CD4-positive, alpha-beta T cell treated with Interleukin-15 for 4 hours (primary cell): ENCODE results near the gene MTIF2.
A peak's percentile ranks its signal among the peaks of the same experiment; 100 is the strongest.
"Not testable (repeated sequence)": the region's sequence is repeated elsewhere in the genome, so short reads cannot be mapped to it uniquely, and the experiment has no call there.

Source experiments
- DNase-seq: peaks from one replicate; pipeline ENCODE4 v3.0.0-alpha.2; 2020; ENCODE audit warnings: low spot score

The MTIF2 gene

DNA sequence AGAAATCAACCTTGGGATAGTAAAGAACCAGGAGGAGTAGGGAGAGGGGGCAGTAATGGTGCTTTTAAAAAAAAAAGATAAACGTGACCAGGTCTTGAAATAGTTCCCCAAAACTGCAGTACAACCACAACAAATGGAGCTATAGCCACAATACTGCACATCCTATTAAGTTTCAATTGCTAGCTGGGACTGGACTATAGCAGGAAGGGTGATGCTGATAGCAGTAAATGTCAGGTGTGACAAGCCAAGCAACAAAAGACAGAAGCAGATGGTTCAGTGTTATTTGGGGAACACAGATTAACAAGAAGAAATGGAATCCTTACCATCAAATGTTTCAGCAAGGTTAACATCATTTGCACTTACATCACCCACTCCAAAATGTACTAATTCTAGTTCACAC is 26.4 kb downstream of the MTIF2 start:
- no peak for DNase-seq

DNA sequence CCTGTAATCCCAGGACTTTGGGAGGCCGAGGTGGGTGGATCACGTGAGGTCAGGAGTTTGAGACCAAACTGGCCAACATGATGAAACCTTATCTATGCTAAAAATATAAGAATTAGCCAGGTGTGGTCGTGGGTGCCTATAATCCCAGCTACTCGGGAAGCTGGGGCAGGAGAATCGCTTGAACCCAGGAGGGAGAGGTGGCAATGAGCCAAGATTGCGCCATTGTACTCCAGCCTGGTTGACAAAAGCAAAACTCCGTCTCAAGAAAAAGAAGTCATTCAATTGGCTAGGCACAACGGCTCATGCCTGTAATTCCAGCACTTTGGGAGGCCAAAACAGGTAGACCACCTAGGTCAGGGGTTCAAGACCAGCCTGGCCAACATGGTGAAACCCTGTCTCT is 27.4 kb downstream of the MTIF2 start:
- not testable (repeated sequence) for DNase-seq

DNA sequence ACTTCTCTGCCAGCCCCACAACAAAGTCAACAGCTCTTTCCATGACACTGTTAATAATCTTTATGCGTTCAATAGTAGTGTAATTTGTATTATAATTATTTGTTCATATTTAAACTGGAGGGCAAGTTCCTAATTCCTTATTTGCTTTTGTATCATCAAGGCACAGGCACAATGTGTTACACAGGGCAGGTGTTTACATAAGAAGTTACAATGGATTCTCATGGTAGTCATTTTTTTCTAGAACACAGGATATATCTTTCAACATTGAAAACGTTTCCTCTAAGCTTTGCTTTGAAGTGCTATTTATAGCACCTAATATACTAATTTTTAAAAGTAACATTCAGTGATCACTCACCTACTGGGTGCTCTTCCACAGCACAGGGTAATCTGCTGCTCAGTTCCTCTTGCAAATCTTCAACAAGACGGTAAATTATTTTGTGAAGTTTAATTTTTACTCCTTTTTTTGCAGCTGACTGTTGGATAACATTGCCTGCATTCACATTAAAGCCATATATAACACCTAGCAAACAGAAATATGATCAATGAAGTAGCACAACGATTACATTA is 29.3 kb downstream of the MTIF2 start:
- no peak for DNase-seq

DNA sequence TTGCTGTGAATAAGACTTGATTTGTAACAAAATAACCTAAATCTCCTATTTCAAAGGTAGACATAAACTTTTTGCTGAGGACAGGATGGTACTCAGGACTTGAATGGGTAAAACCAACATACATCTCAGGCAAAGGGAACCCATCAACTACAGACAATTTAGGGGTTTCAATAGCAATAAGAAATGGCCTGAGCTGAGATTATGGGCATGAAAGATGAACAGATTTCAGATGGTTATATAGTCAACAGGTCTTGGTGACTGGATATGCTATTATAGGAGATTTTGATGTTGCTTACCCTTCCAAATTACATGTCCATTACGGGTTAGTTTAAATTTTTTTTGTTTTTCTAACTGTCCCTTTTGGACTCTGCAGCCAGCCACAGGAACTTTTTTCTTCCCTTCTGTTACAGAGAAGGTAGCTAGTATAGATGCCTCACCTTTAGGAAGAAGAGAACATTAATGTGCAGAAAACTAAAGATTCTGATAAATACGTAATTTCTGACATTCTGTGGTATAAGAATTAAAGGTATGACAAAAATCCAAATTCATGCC is 32.0 kb downstream of the MTIF2 start:
- no peak for DNase-seq

DNA sequence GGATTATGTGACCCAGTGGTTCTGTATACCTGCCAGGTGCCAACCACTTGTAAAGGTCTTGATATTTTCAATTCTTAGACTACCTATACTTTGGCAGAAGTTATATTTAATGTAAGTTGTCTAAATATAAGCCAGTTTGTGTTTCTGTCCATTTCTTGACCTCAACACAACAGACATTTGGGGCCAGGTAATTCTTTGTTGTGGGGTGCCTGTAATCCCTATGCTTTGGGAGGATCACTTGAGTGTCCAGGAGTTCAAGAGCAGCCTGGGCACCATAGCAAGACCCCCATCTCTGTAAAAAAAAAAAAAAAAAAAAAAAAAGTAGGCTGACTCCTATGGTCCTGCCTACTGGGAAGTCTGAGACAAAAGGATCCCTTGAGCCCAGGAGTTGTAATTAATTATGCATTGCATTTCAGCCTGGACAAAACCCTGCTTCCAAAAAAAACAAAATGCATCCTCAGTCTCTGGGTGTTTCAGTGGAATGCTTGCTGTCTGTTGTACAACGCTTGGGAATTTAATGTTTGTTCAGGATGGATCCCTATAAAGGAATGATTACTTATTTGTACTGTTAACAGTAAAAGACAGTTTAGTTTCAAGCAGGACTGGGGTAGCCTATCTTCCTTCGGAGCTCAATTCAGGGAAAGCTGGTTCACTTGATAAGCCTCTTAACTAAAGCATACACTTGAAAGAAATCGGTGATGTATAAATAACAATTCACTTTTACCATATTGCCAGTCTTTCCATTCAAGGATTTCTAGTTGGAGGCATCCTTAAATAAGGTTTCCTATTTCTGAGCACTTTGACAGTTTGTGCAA is 33.1 kb downstream of the MTIF2 start:
- DNase-seq = no peak

DNA sequence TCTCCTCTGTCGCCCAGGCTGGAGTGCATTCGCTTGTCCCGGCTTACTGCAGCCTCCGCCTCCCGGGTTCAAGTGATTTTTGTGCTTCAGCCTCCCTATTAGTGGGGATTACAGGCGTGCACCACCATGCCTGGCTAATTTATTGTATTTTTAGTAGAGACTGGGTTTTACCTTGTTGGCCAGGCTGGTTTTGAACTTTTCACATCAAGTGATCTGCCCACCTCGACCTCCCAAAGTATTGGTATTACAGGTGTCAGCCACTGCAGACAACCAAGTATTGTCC is 35.4 kb downstream of the MTIF2 start:
- no peak for DNase-seq

DNA sequence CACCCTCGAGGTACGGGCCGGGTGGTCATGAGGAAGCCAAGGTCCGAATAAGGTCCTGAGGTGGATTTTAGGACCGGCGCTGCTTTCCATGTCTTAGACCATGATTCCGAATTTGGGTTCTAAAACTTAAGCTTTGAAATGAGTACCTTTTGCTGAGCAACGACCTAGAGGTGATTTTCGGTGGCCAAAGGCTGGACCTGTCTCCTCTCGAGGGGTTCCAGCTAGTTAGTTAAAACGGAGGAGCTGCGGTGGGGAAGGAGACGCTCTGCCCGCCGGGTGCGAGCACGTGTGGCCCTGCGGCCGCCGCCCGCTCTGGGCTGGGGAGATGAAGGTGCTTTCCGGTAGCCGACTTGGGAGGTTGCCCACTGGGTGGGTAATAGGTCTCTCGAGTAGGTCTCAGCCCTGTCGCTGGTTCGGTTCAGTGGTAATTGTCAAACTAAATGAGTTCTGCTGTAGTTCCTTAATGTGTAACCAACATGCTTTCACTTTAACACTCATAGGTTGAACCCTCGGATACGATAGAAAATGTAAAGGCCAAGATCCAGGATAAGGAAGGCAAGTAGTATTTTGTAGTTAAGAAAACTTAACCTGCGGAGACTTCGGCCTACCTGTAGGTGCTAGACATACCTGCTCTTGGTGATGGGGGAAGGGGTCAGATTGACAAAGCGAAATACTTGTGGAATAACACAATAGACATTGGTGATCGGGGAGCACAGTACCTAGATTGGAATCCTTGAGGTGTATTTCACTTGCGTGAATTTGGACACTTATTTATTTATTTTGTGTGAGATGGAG is 36.0 kb downstream of the MTIF2 start:
- peak; percentile 44 for DNase-seq

DNA sequence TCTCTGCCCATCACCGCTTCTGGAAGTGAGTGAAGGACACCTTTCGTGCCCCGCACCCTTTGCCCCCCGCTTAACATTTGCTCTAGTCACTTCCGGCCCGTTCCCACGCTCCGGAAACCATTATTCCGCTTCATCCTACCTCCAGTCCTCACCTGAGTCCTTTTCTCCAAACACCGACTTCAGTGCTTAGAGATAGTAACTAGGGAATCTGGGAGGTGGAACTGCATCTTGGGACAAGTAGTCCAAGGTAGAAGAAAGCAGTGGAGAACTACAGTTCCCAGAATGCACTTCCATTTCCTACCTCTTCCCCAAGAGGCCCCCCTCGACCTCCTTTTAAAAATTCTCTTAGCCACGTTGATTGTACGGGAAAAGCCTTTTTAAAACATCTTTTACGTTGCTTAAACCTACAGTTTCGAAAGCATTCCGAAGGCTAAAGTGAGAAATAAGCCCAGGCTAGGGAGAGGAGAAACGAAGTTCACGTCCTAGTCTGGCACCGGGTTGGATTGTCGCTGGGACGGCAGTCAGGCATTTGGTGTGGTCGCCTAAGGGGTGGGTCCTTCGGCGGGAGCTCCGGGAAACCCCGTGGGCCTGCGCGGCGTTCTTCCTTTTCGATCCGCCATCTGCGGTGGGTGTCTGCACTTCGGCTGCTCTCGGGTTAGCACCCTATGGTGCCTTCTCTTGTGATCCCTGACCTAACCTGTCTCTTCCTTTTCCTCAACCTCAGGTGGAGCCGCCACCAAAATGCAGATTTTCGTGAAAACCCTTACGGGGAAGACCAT is 36.8 kb downstream of the MTIF2 start, which contains the start of the genes CLHC1 and RPS27A:
Gene CLHC1 (minus strand): TSS at position 210 of the 779 bp plus-strand sequence. CDS start 9,882 bp downstream, outside the sequence.
Gene RPS27A (plus strand): TSS at position 605 of the 779 bp plus-strand sequence. CDS start 137 bp downstream, at position 742.
- DNase-seq = peak; percentile 94

DNA sequence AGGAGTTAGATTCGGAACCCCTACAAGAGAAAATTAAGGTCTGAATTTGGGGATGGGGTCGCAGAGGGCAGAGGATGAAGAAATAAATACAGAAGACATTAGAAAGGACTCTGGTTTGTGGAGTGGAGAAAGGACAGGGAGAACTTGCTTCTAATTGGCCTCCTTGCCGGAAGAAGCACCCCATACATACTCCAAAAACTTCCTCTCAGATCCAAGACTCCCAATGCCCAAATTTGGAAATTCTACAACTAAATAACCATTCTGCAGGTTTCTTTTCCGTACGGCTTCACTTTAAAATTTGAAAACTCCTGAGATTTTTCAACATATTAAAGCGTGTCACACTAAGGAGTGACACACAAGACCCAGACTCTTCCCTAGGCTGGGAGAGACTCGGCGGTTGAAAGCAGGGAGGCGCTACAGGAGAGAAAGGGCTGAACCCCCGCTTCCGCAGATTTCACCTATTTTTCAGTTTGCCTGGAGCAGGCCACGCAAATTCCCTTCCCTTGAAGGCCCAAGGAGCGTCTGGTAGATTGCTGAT is 37.4 kb downstream of the MTIF2 start:
- no peak for DNase-seq

DNA sequence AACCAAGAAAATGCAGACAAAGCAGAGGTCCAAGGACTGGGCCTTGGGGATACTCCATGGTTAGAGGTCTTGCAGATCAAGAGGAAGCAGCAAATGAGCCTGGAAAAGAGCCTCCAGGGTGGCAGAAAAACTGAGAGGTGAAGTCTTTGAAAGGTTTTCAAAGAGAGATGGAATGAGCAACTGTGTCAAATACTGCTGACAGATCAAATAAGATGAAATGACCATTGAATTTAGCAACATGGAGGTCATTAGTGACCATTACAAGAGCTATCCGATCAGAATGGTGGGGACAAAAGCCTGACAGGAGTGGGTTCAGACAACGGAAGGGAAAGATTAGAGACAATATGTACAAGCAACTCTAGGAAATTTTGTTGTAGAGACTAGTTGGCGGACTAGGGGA is 38.5 kb downstream of the MTIF2 start:
- DNase-seq = no peak

DNA sequence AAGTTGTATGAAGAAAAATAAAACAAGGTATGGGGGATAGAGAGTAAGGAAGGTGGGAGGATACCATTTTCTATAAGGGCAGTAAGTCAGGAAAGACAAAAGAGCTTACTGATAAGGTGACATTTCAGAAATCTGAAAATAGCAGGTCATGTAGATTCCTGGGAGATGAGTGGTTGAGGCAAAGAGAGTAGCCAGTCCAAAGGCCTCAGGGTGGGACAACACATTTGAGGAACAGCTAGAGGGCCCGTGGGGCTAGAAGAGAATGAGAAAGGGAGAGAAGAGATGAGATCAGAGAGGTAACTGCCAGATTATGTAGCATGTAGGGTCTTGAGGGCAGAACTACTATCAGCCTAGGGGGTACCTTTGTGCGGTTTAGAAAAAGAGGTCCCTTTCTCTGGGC is 39.8 kb downstream of the MTIF2 start:
- no peak for DNase-seq

DNA sequence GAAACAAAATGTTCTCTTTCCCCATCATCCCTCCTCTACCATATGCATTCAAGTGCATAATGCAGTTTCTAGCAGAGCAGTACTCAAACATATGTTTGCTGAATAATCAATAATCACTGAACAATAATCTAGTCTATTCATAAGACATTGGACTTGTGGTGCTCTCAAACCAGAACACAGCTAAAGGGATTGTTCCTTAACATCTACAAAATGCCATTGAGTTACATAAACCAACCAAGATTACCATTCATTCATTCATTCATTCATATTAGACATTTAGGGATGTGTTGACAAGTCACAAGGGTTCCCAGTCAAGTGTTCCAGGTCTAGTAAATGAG is 40.8 kb downstream of the MTIF2 start:
- DNase-seq = no peak

DNA sequence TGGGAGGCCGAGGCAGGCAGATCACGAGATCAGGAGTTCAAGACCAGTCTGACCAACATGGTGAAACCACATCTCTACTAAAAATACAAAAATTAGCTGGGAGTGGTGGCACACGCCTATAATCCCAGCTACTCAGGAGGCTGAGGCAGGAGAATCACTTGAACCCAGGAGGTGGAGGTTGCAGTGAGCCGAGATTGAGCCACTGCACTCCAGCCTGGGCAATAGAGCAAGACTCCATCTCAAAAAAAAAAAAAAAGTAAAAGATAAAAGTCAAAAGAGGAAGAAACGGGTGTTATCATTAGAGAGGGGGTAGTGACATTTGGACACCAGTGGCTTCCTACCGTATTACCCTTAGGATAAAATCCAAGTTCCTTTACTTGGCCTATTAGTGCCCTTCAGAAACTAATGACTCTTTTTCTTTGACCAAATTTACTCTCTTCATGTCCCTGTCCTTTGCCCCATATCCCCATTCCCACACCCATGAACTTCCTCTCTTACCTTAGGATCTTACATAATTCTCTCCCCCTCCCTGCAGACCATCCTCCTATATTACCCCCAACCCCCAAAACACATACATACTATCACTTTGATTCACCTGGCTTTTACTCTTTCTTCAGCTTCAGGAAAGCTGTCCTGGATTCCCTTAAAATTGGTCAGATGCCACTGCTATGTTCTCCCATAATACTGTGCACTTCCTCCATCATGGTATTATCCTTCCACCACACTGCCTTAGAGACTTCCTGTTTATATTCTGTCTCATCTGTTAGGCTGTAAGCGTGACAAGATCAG is 41.4 kb downstream of the MTIF2 start:
- peak; percentile 10 for DNase-seq

DNA sequence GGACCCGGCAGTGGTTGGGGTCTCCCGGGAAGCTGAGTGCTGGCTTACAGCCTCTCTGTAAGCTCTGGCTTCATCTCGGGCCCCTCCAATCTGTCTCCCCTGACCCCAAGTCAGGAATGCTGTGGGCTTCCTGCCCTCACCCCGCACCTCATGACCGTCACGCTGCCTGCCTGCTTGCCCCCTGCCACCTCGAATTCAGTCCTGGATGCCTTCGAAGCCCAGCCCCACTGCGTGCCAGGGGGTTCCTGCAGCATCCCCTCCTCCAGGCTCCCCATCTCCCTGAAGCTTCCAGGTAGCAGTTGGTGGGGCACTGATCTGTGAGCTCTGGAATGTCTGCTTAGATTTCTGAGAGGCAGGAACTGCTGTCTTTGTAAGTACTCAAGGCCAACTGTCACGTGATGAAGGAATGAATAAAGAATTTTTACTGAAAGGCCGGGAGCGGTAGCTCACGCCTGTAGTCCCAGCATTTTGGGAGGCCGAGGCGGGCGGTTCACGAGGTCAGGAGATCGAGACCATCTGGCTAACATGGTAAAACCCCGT is 43.5 kb downstream of the MTIF2 start:
- no peak for DNase-seq

DNA sequence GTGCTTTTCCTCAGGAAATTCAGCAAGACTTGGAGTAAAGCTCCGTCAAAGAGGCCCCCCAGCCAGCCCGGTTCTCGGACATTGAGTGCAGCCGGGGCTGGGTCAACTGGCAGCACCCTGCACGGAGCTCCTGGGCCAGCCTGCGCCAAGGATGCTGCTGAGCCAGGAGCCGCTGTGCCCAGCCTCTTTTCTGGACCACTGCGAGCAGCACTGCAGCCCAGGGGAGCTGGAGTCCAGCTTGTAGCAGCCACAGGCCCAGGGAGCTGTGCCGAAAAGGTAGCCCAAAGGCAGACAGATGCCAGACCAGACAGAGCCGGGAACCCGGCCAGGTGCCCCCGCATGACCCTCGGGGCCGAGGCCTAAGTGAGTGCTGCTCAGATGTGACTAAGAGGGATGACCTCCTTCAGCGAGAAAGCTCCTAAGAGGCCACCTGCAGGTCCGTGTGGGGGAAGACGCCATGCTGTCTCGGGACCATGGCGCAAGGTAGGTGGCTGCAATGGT is 44.2 kb downstream of the MTIF2 start:
- no peak for DNase-seq

DNA sequence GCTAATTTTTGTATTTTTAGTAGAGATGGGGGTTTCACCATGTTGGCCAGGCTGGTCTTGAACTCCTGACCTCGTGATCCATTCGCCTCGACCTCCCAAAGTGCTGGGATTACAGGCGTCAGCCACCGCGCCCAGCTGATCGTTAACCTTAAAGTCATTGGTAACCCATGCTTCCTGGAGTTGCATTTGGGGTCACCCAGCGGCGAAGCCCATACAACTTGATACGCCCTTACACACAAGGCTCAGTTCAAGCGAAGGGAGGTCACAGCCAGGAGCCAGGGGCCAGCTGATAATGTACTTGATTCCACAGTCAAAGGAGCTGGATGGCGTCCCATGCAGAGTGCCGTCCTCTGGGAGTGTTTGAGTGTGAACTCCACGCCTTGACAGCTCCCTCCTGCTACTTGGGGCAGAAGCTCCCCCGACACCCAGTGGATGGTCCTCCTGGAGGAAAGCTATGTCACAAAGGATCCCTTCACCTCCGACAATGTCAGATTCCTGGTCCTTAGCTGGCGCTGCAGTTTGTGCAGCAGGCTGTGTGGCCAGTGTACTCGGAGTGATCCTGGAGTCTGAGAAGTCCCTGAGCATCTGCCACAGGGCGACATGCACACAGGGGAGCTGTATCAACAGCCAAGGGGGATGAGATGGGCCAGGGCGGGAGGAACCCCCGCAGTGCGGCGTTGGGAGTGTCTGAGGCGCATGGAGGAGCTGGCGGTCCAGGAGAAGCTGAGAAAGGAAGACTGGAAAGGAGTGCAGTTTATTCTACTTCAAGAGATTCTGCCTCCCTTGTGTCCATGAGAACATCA is 44.9 kb downstream of the MTIF2 start:
- DNase-seq = no peak

DNA sequence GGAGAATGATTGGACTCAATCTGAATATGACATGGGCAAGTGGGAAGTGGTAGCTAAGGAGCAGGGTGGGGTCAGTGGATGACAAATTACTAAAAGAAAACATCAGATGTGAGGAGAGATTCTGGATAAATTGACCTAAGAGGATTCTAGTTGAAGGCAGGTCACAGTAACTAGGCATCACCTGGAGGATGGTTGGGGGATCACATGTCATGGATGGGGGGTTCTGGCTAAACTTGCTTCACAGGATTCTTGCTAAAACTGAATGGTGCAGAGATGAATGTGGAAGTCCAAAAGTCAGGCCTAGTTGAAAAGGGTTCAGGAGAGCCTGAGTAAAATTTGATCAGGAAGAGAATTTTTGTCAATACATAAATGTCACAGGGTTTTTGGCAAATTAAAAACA is 55.2 kb downstream of the MTIF2 start:
- no peak for DNase-seq

DNA sequence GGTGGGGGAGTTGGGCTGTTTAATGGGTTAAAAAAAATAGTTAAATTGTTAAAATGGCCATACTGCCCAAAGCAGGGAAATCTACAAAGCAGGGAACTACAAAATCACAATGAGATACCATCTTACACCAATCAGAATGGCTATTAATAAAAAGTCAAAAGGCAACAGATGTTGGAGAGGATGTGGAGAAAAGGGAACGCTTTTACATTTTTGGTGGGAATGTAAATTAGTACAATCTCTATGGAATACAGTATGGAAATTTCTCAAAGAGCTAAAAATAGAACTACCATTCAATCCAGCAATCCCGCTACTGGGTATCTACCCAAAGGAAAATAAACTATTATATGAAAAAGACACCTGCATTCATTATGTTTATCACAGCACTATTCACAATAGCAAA is 64.1 kb downstream of the MTIF2 start:
- DNase-seq = no peak

DNA sequence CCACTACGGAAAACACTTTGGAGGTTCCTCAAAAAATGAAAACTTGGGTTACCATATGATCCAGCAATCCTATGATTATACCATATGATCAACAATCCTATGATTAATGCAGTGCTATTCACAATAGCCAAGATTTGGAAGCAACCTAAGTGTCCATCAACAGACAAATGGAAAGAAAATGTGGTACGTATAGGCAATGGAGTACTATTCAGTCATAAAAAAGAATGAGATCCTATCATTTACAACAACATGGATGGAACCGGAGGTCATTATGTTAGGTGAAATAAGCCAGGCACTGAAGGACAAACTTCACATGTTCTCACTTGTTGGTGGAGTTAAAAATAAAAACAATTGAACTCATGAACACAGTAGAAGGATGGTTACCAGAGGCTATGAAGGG is 64.5 kb downstream of the MTIF2 start:
- no peak for DNase-seq

DNA sequence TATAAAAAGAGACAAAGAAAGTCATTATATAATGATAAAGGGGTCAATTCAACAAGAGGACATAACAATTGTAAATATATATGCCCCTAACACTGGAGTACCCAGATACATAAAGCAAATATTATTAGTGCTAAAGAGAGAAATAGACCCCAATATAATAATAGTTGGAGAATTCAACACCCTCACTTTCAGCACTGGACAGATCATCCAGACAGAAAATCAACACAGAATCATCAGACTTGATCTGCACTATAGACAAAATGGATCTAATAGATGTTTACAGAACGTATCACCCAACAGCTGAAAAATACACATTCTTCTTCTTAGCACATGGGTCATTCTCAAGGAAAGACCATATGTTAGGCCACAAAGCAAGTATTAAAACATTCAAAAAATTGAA is 68.6 kb downstream of the MTIF2 start:
- no peak for DNase-seq
